Duodenal mucosa (tissue), 2 donors: ENCODE measurements around the gene SERPINA3.
"Not testable (repeated sequence)": the region's sequence is repeated elsewhere in the genome, so short reads cannot be mapped to it uniquely, and the experiment has no call there.

ENCODE experiments used
- H3K27ac ChIP-seq: one replicate; pipeline ENCODE4 v1.7.0; 2013; ENCODE audit warnings: low read depth, low read length
- H3K27me3 ChIP-seq, 2 donors: one replicate each; pipeline ENCODE4 v1.7.0; 2013; ENCODE audit warnings: low read length in 2 of 2, control low read depth in 1 of 2; ENCODE audit not compliant: insufficient read depth in 2 of 2, control insufficient read depth in 1 of 2
- H3K36me3 ChIP-seq, 2 donors: one replicate each; pipeline ENCODE4 v1.7.0; 2013; ENCODE audit warnings: low read length in 2 of 2, control low read depth in 1 of 2; ENCODE audit not compliant: insufficient read depth in 2 of 2, control insufficient read depth in 1 of 2
- H3K4me1 ChIP-seq, 2 donors: one replicate each; pipeline ENCODE4 v1.7.0; 2013; ENCODE audit warnings: low read length in 2 of 2, control low read depth in 1 of 2; ENCODE audit not compliant: insufficient read depth in 2 of 2, control insufficient read depth in 1 of 2
- H3K4me3 ChIP-seq, 2 donors: one replicate each; pipeline ENCODE4 v1.7.0; 2013; ENCODE audit warnings: low read length in 2 of 2, low read depth in 1 of 2
- H3K9ac ChIP-seq, 2 donors: one replicate each; pipeline ENCODE4 v1.7.0; 2013; ENCODE audit warnings: low read length in 2 of 2, low read depth in 1 of 2
- H3K9me3 ChIP-seq, 2 donors: one replicate each; pipeline ENCODE4 v1.7.0; 2013; ENCODE audit warnings: low read length in 2 of 2, control low read depth in 1 of 2; ENCODE audit not compliant: control insufficient read depth in 1 of 2

Gene SERPINA3

GRCh38 chr14:94631050-94631449 is 18.9 kb downstream of the SERPINA3 start:
- H3K27ac ChIP-seq: no peak overlapping the region
- H3K27me3 ChIP-seq: peaks cover 0 to 4% of the 10 kb centered on the region in 2 donors
- H3K4me1 ChIP-seq: no peaks in the 10 kb centered on the region
- no peak overlapping the region for H3K9ac ChIP-seq
- H3K36me3 ChIP-seq: no peaks in the 10 kb centered on the region
- no peaks in the 10 kb centered on the region for H3K9me3 ChIP-seq
- H3K4me3 ChIP-seq: no peak overlapping the region

GRCh38 chr14:94631536-94632304 is 19.5 kb downstream of the SERPINA3 start:
- Histone ChIP-seq H3K9me3 (no peaks in the 10 kb centered on the region), H3K36me3 (no peaks in the 10 kb centered on the region), H3K9ac (no peak overlapping the region), H3K27ac (no peak overlapping the region), H3K4me3 (no peak overlapping the region), H3K27me3 (peaks cover 0 to 4% of the 10 kb centered on the region in 2 donors), H3K4me1 (no peaks in the 10 kb centered on the region)

GRCh38 chr14:94632305-94632590 is 20.1 kb downstream of the SERPINA3 start:
- Histone ChIP-seq H3K27ac (no peak overlapping the region), H3K9ac (no peak overlapping the region), H3K4me3 (no peak overlapping the region), H3K9me3 (no peaks in the 10 kb centered on the region), H3K4me1 (no peaks in the 10 kb centered on the region), H3K27me3 (peaks cover 0 to 4% of the 10 kb centered on the region in 2 donors), H3K36me3 (no peaks in the 10 kb centered on the region)

- Histone ChIP-seq H3K4me3 (no peak overlapping the region), H3K9me3 (no peaks in the 10 kb centered on the region), H3K36me3 (no peaks in the 10 kb centered on the region), H3K4me1 (no peaks in the 10 kb centered on the region), H3K9ac (no peak overlapping the region), H3K27ac (no peak overlapping the region), H3K27me3 (peaks cover 0 to 4% of the 10 kb centered on the region in 2 donors)
These were observed 20.9 kb downstream of the SERPINA3 start for GRCh38 chr14:94633121-94633520.

DNA sequence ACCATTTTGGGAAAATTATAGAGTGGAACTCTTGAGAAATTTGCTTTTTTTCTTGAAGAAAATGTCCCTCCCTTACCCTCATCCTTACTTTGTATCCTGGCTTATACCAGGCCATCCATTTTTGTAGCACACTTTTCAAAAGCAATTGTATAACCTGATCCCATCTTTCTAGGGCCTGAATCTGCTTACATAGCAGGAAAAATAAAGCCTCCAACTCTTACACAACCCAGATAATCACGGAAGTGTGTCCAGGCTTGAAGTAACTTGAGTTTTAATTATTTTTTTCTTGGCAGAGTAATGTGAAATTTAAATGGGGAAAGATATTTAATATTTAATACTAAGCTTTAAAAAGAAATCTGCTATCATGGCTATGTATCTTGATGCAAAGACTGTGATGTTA is 23.0 kb downstream of the SERPINA3 start:
- no peak overlapping the region for H3K27ac ChIP-seq
- H3K9me3 ChIP-seq: no peaks in the 10 kb centered on the region
- no peaks in the 10 kb centered on the region for H3K4me1 ChIP-seq
- no peaks in the 10 kb centered on the region for H3K36me3 ChIP-seq
- H3K9ac ChIP-seq: no peak overlapping the region
- no peak overlapping the region for H3K4me3 ChIP-seq
- H3K27me3 ChIP-seq: peaks cover 0 to 4% of the 10 kb centered on the region in 2 donors

GRCh38 chr14:94636744-94637412 is 24.7 kb downstream of the SERPINA3 start:
- Histone ChIP-seq H3K4me3 (no peak overlapping the region), H3K27me3 (peaks cover 0 to 4% of the 10 kb centered on the region in 2 donors), H3K27ac (no peak overlapping the region), H3K9me3 (no peaks in the 10 kb centered on the region), H3K9ac (no peak overlapping the region), H3K4me1 (no peaks in the 10 kb centered on the region), H3K36me3 (no peaks in the 10 kb centered on the region)

DNA sequence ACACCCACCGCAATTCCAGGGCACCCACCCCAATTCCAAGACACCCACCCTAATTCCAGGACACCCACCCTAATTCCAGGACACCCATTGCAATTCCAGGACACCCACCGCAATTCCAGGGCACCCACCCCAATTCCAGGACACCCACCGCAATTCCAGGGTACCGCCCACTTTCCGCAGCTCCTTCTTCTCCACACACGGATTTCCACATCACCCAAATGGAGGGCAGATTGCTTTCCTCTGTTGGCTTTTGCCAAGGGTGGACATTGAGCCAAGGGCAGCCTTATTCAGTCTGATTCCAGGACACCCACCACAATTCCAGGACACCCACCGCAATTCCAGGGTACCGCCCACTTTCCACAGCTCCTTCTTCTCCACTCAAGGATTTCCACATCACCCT is 25.6 kb downstream of the SERPINA3 start:
- H3K9me3 ChIP-seq, H3K4me1 ChIP-seq, H3K27me3 ChIP-seq, H3K9ac ChIP-seq, H3K4me3 ChIP-seq, H3K27ac ChIP-seq, H3K36me3 ChIP-seq: not testable (repeated sequence)

GRCh38 chr14:94638339-94638738 is 26.1 kb downstream of the SERPINA3 start:
- Histone ChIP-seq H3K36me3 (no peaks in the 10 kb centered on the region), H3K9me3 (no peaks in the 10 kb centered on the region), H3K4me3 (no peak overlapping the region), H3K27me3 (peaks cover 0 to 4% of the 10 kb centered on the region in 2 donors), H3K9ac (no peak overlapping the region), H3K4me1 (no peaks in the 10 kb centered on the region), H3K27ac (no peak overlapping the region)

GRCh38 chr14:94638961-94639817 is 27.0 kb downstream of the SERPINA3 start:
- Histone ChIP-seq H3K4me1 (no peaks in the 10 kb centered on the region), H3K9ac (no peak overlapping the region), H3K4me3 (no peak overlapping the region), H3K27ac (no peak overlapping the region), H3K27me3 (peaks cover 0 to 1% of the 10 kb centered on the region in 2 donors), H3K36me3 (no peaks in the 10 kb centered on the region), H3K9me3 (no peaks in the 10 kb centered on the region)
